COLO829 (cell line): Measurements from ENCODE around the gene HES4.
"Not testable (repeated sequence)": the region's sequence is repeated elsewhere in the genome, so short reads cannot be mapped to it uniquely, and the experiment has no call there.

Experiments used
- DNase-seq: peaks from one replicate; pipeline ENCODE4 v3.0.0; 2012; ENCODE audit warnings: low spot score

The HES4 gene

DNA sequence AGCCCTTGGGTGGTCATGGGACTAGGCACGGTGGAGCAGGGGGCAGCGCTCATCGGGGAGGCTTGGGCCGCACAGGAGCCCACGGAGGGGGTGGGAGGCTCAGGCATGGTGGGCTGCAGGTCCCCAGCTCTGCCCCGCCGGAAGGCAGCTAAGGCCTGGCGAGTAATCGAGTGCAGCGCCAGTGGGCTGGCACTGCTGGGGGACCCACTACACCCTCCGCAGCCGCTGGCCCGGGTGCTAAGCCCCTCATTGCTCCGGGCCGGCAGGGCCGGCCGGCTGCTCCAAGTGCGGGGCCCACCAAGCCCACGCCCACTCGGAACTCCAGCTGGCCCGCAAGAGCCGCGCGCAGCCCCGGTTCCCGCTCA, 18.4 kb upstream of the HES4 start:
- not testable (repeated sequence) for DNase-seq

DNA sequence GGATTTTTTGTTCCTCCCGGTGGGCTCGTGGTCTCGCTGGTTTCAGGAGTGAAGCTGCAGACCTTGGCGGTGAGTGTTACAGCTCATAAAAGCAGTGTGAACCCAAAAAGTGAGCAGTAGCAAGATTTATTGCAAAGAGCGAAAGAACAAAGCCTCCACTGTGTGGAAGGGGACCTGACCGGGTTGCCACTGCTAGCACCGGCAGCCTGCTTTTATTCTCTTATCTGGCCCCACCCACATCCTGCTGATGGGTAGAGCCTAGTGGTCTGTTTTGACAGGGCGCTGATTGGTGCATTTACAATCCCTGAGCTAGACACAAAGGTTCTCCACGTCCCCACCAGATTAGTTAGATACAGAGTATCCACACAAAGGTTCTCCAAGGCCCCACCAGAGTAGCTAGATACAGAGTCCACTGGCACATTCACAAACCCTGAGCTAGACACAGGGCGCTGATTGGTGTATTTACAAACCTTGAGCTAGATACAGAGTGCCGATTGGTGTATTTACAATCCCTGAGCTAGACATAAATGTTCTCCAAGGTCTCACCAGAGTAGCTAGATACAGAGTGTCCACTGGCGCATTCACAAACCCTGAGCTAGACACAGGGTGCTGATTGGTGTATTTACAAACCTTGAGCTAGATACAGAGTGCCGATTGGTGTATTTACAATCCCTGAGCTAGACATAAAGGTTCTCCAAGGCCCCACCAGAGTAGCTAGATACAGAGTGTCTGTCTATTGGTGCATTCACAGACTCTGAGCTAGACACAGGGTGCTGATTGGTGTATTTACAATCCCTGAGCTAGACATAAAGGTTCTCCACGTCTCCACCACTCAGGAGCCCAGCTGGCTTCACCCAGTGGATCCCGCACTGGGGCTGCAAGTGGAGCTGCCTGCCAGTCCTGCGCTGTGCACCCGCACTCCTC, 17.8 kb upstream of the HES4 start:
- DNase-seq = not testable (repeated sequence)

DNA sequence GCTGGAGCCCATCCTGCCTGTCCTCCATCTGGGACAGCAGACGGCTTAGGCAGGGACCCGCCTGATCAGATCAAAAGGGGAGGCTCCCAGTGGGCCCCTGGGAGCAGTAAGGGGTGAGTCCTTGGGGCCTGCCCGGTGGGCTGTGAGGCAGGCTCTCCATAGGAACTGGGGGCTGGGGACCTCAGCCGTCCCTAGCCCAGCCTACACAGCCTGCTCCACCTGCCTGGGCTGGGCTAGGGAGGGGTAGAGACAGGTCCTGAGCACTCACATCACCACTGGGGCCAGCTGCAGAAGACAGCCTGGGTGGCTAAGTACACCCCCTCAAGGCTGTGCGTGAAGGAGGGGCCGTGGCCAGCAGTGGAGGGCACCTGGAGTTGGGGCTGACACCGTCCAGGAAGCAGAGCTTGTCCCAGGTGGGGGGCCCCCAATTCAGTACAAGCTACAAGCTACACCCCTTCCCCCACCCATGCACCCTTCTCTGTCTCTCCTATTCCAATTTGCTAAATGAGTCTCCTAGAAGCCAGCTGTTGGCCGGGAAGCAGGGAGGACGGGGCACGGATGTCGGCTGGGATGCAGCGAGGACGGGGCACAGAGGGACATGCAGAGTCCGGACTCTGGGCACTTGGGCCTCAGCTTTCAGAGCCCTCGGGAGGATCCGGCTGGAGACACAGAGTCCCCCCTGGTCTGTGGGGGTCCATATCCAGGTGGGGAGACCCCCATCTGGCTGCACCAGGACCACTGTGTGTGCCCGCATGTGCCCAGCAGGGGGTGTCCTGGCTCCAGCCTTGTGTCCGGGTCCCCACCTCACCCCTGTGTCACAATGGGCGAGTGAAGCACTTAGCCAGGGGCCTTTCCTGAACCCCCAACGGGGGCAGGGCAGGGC, 15.1 kb upstream of the HES4 start:
- DNase-seq = no peak

DNA sequence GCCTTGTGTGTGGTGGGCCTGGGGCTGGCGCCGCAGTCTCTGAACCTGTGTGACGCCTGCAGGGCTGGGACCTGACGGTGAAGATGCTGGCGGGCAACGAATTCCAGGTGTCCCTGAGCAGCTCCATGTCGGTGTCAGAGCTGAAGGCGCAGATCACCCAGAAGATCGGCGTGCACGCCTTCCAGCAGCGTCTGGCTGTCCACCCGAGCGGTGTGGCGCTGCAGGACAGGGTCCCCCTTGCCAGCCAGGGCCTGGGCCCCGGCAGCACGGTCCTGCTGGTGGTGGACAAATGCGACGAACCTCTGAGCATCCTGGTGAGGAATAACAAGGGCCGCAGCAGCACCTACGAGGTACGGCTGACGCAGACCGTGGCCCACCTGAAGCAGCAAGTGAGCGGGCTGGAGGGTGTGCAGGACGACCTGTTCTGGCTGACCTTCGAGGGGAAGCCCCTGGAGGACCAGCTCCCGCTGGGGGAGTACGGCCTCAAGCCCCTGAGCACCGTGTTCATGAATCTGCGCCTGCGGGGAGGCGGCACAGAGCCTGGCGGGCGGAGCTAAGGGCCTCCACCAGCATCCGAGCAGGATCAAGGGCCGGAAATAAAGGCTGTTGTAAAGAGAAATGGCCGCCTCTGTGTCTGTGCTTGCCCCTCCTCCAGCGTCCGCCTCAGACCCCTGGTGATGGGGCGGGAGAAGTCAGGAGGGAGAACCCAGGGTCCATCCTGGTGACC, 14.2 kb upstream of the HES4 start:
- no peak for DNase-seq

DNA sequence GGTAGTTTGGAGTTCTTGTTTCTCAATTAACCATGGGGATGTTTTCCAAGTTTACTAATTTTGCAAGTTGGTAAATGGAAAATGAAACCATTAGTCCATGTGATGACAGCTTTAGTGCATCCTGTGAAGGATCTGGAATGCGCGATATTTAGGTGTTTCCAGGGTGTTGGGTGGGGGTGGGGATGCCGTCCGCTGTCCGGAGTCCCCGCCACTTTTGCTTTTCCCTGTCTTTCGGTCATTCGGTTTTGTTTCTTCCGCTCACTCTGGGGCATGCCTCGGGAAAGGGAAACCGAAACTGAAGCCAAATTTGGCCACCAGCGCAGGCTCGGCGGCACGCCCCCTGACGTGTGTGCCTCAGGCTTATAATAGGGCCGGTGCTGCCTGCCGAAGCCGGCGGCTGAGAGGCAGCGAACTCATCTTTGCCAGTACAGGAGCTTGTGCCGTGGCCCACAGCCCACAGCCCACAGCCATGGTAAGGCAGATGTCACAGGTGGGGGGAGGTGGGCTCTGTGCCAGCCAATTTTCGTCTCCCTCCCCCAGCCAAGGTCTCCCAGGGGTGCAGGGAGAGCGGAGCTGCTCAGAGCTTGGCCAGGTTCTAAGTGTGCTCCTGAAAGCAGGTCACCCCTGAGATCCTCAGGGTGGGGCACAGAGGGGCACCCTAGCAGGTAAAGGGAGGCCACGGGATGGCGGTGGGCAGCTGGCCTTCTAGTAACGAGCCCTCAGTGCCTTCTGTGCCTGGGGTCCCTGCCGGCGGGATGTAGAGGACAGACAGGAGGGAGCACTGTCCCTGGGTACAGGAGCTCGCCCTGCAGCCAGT, 13.4 kb upstream of the HES4 start, which contains the start of gene ISG15:
Gene ISG15 (plus strand): TSS at position 393 of the 817 bp plus-strand sequence. CDS start 77 bp downstream, at position 470.
- DNase-seq = peak; percentile 43

DNA sequence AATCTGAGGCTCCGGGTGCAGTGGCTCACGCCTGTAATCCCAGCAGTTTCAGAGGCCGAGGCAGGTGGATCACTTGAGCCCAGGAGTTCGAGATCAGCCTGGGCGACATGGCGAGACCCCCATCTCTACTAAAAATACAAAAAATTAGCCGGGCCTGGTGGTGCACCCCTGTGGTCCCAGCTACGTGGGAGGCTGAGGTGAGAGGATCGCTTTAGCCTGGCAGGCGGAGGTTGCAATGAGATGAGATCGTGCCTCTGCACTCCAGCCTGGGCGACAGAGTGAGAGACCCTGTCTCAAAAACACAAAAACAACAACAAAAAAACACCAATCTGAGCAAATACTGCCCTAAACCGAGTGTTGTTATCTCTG, 12.8 kb upstream of the HES4 start:
- DNase-seq = not testable (repeated sequence)

DNA sequence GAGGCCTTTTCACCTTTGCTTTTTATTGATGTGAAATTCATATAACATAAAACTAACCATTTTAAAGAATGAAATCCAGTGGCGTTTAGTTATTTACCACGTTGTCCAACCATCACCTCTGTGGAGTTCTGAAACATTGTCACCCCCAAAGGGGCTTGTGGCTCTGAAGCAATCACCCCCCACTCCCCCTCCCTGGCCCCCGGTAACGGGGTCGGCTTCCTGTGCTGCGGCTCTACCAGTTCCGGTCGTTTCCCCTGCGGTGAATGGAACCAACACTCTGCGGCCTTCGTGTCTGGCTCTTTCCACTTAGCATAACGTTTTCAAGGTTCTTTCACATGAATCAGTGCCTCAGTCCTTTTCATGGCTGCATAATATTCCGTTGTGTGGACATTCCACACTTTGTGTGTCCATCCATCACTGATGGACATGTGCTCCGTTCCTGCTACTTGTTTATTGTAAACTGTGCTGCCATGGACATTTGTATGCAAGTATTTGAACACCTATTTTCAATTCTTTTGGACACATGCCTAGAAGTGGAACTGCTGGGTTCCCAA, 11.6 kb upstream of the HES4 start:
- no peak for DNase-seq

DNA sequence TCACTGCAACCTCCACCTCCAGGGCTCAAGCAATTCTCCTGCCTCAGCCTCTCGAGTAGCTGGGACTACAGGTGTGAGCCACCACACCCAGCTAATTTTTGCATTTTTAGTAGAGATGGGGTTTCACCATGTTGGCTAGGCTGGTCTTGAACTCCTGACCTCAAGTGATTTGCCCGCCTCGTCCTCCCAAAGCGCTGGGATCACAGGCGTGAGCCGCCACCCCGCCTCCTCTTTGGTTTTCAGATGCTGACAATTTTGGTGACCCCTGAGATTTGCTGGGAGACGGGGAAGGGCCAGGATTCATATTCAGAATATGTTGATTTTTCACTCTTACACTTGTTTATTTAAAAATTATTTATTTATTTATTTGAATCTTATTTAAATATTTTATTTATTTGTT, 10.2 kb upstream of the HES4 start:
- not testable (repeated sequence) for DNase-seq

DNA sequence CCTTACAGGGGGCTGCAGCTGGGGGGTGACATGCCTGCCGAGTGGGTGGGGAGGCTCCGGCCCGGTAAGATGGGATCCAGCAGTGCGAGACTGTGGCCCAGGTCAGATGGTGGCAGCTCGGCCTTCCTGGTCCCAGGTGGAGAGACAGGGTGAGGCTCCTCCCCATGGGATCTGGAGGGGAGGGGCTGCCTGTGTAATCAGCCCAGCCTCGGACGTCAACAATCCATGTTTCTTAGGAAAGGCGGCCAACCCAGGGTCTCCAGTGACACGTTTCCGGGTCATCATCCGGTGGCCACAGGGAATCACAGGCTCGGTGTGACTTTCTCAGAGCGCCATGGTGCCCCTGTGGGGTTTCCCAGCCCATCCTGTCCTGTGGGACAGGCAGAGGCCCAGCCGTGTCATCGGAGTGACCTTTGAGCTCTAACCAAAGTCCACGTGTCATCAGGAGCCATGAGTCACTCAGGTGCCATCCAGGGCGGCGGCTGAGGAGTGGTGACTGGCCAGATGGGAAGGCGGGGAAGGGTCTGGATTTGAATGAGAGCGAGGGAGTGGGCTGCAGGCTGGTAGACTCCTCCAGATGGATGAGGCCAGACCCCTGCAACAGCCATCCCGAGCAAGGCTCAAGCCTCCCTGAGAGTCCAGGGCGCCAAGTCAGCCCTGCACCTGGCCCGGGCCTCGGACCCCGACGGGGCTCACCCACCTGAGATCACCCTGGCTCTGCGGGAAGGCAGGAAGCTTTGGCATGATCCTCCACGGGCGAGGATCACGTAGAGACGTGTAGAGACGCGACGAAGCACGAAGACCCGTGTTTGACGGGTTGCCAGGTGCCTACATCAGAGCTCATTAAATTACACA, 6.6 kb upstream of the HES4 start:
- no peak for DNase-seq

DNA sequence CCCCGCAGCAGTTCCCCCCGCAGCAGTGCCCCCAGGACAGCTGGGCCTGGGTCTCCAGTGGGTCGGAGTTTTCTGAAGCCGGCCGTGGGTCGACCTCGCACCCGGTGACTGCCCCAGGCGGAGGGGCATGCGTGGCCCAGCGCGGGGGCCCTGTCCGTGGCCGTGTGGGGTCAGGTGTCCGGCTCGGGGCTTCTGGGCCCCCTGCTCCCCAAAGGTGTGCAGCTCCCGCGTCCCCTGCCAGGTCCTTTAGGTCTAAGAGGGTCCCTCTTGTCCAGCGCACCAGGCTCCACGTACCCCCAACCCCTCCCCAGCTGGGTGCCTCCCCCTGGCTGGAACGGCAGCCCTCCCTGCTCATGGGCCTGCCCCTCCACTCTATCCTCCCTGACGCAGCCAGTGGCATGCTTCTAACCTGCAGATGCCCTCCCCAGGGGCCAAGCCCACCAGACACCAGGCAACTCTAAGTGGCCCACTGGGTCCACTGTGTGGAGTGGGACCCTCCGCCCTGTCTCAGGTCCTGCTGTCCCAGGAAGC, 5.9 kb upstream of the HES4 start:
- no peak for DNase-seq

DNA sequence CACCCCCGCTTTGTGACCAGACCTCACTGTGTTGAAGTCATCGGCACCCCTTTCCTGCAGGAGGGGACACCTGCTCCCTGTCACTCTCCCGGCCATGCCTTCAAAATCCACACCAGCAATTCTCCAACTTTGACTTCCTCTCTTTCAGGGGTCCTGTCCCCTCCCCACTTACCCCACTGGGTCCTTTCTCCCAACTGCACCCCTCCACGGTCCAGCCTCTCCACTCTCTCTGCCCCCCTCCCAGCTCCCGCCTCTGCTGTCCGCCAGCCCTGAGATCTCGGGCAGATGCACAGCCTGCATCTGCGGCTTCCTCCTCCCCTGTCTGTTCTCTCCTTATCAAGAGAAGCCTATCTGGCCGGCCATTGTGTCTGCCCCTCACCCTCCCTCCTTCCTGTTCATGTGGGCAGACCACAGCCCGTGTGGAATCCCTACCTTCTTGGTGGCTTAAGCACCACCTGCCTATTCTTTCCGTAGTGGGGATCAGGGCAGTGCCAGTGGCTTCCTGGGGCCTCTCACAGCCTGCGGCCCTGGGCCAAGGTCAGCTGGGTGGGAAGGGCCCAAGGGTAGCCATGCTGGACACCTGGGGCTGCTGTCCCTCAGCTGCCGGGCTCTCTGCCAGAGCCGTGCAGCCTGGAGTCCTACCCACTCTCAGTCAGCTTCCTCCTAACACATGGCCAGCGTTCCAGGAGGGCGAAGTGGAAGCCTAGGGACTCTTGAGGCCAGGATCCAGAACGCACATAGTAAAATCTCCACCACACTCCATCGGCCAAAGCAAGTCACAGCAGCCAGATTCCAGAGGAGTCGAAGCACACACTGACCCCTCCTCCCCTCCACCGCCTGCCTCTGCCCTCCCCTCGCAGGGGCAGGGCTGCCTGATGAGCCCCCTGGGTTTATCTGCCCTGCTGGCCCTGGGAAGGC, 5.1 kb upstream of the HES4 start:
- no peak for DNase-seq

DNA sequence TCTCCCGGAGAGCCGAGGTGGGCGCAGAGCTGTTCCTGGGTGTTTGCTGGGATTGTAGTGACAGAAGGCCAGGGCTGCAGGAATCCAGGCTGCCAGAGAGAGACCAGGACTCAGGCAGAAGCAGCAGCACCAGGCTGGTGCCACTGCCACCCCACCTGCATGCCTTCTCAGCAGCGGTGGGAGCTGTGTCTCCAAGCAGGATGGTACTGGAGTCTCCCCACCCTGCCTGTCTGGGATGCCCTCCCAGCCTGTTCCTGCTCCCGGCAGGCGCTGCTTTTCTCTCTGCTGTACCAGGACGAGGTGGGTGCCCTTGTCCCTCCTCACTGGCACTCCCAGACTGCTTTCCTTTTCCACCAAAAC, 4.5 kb upstream of the HES4 start:
- DNase-seq = no peak

DNA sequence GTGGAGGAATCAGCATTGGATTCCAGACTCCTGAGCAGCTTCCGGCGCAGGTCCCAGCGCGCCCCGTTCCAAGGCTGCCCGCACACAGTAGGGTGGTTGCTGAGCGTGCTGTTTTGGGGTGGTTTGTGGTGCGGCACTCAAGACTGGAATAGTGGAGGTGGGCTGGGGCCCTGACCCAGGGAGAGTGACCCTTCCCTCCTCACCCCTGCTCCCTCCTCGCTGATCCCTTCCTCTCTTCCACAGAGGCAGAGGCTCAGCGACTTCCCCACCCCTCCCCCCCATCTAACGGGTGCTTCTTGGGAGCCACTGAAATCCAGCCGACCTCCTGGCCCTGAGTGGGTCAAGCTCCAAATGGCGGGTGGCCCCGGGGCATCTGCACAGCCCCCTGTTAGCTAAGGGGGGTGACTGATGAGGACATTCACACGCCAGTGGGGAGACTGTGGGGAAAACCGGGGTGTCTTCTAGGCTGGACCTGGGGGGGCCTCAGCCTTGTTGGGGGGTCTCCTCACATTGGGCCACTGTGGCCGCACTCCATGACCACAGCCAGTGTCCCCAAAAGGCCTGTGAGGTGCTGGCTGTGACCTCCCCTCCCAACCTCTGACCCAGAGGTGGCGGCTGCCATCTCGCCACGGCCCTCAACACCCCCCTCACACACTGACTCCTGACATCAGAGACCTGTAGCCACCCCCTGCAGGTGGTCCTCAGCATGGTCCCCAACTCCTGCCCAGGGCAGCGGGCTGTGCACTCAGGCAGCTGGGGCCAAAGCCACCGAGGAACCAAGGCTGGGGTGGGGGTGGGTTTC, 3.9 kb upstream of the HES4 start:
- no peak for DNase-seq

DNA sequence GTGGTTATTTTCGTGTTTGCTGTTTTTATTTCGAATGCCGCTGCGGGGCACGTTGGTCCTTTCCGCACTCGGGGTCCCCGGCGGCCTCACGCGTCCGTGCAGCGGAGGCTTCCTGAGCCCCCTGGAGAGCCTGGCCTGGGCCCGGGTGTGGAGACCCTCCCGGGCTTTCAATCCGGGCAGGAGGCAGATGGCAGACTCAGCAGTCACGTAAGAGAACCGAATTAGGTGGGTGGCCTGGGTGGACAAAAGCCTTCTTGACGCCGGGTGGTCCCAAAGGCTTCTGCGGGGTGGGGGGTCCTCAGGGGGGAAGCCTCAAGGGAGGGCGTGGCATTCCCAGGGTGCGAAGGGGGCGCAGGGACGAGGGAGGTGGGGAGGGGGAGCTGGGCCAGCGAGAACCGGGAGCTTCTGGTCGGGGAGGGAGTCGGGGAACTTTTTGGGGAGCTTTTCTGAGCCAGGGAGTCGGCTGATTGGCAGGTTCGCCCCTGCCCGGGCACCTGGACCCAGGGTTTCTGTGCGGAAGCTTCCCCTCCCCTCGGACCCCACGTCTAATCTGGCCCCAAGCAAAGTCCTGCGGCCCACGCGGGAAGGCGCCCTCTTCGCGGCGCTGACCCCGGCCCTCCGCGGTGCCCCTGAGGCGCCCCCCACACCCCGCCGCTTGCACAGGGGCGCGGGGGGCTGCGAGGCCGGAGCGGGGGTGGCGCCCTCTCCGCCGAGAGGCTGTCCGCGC, 1.3 kb upstream of the HES4 start:
- DNase-seq = no peak

DNA sequence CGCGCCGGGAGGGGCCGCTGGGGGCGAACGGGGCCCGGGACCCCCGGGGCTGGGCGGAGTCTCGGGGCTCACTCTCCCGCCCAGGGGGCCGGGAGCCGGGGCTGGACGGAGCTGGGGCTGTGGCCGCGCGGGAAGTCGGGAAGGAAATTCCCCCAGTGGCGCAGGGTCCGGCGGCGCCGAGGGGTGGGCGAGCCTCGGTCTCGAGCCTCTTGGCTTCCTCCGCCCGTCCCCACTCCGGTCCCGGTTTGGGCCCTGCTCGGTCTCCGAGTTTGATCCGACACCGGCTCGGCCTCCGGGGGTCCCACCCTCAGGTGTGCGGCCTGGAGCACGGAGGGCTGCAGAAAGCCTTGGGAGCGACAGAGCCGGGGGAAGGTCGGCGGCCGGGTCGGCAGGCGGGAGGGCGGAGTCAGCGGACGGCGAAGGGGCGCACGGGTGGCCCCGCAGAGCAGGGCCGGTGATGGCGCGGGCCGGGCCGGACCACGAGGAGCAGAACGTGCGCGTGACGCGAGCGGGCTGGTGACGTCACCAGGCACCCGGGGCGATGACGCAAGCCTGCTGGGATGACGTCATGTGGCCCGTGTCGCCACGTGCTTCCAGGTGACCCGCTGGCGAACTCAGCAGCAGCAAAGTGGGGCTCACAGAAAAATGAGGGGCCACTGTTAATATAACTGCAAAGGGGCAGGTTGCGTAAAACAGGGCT, 610 bp upstream of the HES4 start:
- DNase-seq = peak; percentile 86

DNA sequence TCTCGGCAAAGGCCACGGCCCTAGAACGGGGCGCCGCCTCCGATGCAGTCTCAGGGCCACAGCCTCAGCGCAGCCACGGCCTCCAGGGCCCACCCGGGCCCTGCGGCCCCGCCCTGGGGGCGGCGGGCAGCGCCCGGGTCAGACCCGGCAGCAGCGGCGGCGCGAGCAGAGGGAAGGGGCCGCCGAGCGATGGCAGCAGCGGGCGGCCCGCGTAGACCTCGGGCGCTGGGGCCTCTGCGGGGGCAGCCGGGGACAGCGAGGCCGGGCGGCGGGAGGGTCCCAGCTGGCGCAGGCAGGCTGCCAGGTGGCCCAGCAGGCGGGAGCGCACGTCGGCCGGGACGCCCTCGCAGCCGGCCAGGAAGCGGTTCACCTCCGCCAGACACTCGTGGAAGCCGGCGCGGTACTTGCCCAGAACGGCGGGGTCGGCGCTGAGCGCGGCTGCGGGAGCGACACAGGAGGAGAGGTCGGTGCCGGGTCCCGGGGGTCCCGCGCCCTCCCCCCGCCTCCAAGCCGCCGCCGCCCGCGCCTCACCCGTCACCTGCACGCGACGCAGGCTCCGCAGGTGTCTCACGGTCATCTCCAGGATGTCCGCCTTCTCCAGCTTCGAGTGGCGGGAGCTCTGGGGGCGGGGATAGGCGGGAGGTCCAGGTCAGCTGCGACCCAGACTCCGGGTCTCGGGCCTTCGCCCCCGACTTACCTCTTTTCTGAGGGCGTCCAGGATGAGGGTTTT, 737 bp downstream of the HES4 start:
- DNase-seq = no peak
